Daoy (cell line): ENCODE measurements around the gene FBXL15. TPM values are rescaled to one million over a fixed set of nuclear protein-coding genes. Genes with fewer than 3 reads are reported as not detected.
"Not testable (repeated sequence)": the region's sequence is repeated elsewhere in the genome, so short reads cannot be mapped to it uniquely, and the experiment has no call there.

Experiments
- DNase-seq: peaks from one replicate; pipeline ENCODE4 v3.0.0-alpha.2; 2015; ENCODE audit warnings: low read depth
- total RNA-seq: library from RNA; depleted of rRNA; stranded (reverse); fragments of >200 nt; shearing (Covaris generic); gene quantifications from 2 replicates; pipeline ENCODE4 v1.2.3, GENCODE V29; 2014

Gene FBXL15
- total RNA-seq, 1 experiment from 2014 or later = 8.1 TPM

DNA sequence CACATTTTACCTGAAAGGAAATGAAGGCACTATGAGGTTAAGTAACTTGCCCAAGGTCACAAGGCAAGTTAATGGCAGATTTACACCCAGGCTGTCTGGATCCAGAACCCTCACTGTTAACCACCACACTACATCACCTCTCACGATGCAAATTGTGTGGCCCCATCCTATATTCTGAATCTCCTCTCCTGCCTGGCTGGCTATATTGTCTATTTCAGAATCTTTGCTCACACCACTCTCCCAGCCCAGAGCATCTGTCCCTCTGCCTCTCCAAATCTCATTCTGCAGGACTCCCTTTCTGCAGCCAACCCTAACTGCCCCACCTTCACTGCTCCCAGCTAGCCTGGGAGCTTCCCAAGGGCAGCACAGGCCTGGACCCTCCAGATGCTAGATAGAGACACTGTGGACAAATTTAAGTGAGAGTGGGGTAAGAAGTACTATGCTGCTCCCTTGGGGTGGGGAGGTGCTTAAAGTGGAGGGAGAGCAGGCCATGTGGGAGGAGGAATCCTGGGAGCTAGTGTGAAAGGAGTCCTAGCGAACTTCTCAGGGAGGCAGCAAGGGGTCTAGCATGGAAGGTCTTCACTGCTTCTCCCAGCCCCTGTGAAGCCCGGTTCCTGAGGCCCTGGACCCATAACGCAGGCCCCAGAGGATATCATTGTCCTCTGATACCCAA lies 11.0 kb downstream of the FBXL15 start:
- DNase-seq = no peak

DNA sequence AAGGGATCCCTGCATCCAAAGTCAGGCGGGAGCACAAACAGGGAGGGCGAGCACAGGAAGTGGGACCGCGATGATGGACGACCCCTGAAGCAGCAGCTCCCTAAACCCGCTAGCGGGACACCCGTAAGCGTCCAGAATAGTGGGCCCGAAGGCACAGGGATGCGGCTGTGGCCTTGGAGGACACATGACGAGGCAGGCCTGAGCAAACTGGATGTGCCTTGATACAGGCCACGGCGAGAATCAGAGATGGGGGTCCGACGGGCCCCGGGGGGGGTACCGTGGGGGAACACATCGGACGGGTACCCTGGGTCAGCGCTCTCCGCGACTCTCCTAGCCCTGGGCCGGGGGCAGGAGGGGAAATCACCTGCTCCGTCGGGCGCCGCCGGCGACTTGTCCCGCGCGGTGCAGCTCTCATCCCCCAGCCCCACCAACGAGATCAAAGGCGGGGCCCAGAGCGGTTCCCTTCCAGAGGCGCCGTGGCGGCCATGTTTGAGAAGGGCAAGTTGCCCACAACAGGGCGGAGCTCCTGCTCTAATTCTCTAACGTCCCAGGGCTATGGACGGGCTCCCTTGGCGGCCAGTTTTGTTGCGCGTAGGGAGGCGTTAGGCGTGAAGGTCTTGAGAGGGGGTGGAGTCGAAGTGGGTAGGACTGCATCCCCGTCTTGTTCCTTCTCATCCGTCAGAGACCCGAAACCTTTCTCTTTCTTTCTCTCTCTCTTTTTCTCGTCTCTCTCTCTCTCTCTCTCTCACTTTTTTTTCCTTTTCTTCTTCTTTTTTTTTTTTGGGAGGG lies 11.7 kb downstream of the FBXL15 start, which contains the start of gene CUEDC2:
CUEDC2 (minus strand) TSS at position 413 of the 789 bp plus-strand sequence. CDS start 7,386 bp downstream, outside the sequence.
- peak; percentile 95 for DNase-seq

DNA sequence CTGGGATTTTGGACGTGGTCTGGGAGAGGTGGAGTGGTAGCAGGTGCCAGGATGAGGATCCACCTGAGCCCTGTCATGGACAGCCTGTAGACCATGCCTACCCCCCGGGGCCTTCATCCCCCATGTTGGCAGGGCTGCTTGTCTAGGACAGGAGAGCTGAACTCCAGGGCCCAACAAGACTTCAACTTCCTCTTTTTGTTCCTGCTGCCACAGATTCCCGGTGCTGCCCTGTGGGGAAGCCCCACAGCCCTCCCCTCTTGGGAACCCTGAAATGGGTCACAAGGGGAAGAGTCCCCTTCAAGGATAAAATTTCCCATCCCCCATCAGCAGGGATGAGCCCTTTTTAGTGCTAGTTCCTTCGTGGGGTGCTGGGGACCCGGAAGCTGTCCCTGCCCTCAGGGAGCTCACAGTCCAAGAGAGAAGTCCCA lies 13.0 kb downstream of the FBXL15 start:
- DNase-seq = no peak

DNA sequence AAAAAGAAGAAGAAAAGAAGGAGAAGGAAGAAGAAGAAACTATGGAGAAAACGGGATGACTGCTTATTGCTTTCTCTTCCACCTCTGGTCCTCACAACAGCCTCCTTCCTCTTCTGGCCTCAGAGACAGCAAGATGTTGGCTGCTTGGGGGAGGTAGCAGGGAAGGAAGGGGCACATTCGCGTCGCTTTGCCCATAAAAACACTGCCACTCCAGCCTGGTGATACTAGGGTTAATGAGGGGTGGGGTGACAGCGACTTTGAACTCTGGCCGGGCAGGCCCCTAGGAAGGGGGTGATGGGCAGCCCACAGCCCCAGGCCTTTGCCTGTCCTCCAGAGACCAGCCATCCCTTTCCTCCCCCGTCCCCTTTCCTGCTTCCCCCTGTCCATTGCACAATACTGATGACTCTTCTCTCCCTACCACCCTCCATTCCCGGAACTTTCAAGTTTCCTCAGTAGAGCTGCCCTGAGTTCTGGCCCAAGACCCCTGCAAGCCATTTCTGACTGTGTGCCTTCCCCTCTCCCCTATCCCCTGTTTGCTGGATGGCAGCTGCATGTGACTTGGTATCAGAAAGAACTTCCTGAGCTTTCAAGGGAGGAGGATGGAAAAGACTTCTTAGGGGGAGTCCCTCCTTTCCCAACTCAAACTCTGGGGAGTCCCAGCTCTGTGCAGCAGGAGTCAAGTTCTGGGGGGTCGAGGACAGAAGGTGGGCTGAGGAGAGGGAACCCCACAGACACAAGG lies 13.9 kb downstream of the FBXL15 start:
- no peak for DNase-seq

DNA sequence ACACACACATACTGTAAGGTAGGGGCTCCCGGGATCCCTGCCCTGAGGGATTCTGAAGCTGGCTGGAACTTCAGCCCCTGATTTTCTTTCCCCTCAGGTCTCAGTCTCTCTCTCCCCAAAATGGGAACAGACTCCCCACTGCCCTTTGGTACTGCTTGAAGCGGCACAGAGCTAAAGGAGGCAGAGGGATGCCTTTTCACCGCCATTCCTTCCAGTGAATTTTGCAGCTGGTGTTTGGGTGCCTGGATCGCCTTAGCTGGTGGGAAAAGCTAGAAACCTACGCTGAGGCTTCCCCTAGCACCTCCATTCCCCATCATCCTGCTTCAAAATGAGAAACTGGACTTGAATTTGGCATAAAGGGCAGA lies 14.5 kb downstream of the FBXL15 start:
- DNase-seq = no peak

DNA sequence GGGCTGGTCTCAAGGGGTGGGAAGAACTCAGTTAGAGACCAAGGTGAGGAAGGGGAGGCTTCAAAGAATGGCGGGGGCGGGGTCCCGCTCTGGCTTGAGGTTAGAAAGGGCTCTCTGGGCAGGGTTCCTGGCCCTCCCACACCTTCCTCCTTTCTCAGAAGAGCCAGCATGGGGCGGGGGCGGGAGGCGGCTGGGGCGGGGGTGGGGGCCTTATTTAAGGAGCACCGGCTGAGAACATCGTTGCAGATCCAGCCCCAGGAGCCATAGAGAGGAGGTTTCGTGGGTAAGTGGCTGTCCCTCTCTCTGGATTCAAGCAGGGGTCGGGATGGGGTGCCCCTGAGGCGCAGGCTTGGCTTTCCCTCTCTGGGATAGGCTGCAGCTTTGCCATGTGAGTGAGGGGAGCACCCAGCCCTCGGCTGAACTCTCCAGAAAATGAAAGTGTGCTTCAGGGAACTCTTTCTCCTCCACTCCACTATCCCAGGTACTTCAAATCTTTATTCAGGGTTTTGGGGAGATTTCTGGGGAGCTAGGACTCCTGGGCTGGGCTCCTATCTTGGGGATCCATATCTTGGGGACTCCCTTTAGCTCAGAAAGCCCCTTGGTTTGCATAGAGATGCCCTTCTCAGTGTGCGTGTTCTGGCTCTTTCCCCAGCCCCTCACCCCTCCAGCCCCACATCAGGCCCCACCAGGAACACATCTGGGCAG lies 15.0 kb downstream of the FBXL15 start:
- DNase-seq = no peak

DNA sequence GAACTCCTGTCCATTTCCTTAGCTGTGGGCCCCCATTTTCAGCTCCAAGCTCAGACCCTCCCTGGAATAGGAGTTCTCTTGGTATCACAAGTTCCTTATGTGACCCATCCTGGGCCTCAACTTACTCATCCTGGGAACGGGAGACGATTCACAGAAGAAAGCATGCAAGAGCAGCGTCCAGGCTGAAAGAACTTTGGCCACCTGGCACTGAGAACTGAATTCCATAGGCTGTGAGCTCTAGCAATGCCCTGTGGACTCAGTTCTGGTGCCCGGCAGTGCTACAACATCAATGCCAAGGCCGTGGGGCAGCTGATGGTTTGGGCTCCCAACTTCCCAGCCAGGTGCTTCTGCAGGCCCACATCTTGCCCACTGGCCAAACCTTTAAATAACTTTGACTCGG lies 15.7 kb downstream of the FBXL15 start:
- no peak for DNase-seq

DNA sequence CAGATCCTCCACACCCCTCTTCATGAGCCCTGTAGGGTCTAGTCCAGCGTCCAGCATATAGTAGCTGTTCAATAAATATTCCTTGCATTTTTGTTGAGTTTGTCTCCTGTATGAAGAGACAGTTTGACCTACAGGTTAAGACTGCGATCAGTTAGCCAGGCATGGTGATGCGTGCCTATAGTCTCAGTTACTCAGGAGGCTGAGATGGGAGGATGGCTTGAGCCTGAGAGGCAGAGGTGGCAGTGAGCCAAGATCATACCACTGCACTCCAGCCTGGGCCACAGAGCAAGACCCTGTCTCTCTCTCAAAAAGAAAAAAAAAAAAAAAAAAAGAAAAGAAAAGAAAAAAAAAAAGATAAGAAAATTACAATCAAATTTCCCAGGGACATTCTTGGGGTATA lies 16.9 kb downstream of the FBXL15 start:
- no peak for DNase-seq

DNA sequence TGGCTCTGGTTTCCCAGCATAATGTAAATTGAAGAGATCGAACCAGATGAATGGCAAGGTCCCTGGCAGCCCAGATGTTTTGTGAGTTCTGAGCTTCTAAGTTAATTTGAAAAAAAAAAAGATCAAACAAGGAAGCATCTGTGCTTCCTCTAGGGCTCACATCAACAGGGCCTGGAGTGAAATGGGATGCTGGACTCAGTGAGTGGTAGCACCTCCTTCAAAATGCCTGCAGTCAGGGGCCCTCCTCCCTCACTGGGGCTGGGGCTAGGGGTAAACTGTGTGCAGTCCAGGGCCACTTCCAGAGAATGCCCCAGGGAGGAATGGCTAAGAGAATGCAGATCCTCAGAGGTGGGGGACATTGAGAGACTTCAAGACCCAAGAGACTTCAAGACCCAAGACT lies 17.7 kb downstream of the FBXL15 start:
- no peak for DNase-seq

DNA sequence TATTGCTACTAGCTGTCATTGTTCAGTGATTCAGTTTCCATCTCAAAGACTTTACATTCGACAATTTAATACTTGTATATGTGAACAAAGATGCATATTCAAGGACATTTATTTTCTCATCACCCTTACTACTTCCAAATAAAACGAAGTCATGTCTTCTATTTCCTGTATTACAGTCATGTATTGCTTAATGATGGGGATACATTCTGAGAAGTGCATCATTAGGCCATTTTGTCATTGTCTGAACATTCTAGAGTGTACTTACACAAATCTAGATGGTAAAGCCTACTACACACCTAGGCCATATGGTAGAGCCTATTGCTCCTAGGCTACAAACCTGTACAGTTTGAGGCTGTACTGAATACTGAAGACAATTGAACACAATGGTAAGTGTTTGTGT lies 24.2 kb downstream of the FBXL15 start:
- no peak for DNase-seq

DNA sequence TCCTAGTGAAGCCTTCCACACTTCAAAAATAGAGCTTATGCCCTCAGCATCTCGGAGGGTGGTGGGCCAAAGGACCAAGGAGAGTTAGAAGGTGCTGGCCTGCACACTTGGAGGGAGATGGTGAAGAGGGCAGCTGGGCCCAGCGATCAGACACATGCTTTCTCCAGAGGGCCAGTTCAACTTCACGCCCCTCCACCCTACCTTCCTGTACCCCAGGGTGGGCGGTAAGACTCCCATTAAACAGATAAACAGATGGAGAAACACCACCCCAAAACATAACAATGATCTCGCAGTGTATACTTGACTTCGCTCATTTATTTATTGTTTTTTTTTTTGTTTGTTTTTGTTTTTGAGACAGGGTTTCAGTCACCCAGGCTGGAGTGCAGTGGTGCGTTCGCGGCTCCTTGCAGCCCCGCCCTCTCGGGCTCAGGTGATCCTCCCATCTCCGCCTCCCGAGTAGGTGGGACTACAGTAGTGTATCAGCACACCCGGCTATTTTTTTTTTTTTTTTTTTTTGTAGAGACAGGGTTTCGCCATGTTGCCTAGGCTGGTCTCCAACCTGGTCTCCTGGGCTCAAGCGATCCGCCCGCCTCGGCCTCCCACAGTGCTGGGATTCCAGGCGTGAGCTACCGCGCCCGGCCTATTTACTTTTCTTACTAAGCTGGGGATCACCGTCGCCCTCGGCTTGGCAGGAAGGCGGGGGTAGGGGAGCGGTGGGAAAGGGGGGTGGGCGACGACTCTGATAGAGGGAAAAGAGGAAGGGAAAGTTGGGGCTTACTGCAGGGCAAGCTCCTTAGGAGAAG lies 28.9 kb downstream of the FBXL15 start:
- peak; percentile 70 for DNase-seq

DNA sequence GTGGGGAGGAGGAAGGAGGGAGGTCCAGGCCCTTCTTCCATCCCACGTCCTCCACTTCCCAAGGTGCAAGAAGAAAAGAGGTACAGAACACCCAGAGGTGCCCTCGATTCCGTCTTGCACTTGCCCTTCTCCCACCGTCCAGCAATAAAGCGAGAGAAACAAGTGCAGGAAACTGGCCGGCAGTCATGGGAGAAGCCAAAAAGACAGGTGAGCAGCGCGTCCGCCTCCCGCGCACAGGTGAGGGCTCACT lies 29.4 kb downstream of the FBXL15 start:
- DNase-seq = no peak

DNA sequence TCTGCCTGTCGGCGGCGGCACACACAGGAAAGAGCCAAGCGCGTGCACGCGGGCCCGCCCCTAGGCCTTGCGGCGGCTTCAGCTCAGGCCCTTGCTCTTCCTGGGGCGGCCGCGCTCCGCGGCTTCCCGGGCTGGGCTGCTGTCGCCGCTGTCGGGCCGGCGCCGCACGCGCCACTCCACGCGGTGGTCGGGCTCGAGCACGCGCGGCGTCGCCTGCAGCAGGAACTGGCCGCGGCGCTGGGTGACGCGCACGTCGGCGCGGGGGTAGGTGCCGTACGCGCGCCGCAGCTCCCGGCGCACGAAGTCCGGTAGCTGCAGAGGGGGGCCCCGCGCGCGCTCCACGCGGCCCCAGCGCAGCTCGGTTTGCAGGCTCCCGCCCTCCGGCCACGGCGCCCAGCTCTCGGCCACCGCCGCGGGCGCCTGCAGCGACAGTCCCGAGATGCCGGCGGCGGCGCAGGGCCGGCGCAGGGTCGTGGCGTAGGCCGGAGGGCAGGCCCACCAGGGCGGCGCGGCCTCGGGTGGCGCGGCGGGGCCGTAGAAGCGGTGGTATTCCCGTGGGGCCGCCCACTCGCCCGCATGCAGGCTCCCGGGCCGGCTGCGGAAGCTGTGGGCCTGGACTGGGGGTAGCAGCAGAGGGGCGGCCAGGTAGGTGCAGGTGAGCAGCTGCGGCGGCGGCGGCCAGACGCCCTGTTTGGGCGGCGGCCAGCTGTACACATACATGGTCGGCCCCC lies 29.9 kb downstream of the FBXL15 start:
- peak; percentile 81 for DNase-seq

DNA sequence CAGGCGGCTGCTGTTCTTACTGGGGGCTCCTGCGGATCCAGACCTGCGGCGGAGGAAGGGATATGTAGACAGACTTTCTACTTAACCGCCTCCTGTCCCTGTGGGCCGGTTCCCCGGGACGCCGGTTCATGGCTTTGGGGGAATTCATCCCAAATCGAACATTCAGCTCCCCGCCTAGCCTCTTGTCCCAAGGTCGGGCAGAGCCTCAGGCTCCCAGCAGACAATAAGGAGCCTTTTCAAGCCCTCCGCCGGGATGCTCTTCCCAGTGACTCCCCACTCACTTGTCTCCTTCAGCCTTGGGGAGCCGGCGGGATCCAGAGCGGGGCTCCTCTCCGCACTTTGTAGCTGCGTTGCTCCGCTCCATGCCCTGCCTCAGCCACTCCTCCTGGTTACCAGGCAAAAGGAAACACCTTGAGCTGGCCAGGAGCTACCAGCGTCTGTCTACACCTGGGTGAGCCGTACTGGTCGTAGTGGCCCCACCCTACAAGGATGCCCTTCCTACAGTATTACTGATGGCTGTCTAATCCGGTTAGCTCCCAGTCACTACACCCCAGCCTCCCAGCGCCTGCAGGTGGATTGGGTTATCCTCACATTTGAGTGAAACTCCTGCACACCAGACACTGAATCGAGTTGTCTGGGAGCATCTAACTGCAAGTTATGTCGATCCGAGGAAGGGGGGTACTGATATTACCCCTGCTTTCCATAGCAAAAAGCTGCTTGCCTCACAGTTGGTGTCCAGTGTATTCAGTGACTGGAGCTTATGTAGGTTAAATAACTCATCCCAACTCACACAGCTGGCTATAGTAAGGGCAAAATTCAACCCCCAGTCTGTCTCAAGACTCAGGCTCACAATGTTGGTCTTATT lies 30.7 kb downstream of the FBXL15 start, which contains the start of gene C10orf95:
C10orf95 (minus strand) TSS at position 439 of the 865 bp plus-strand sequence. CDS start 450 bp downstream, outside the sequence.
- DNase-seq = no peak

DNA sequence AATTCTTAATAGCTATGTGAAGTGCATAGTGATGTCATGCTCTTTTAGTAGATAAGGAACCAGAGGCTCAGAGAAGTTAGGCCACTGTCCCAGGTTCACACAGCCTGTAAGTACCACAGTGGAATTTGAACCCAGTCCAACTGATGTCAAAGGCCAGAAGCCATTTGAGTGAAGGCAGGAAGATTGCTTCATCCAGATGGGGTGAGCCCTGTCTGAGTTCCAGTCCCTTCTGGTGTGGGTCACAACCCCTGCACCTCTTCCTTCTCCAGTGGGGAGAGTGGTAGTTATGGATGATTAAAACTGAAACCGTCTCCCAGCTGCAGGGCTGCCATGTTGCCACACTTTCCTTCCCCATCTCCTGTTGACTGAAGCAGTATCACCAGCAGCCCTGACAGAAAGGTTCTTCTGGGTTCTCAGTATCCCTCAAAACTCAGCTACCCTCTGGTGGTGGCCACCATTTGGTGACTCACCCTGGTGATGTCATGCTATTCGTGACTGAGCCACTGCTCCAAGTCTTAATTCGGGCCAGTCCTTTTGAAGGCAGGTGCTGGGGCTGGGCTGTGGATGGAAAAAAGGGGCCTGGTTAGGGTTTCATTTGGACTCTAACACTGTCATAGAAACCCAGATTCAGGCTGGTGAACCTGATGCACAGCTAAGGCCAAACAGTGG lies 32.2 kb downstream of the FBXL15 start:
- DNase-seq = peak; percentile 86

DNA sequence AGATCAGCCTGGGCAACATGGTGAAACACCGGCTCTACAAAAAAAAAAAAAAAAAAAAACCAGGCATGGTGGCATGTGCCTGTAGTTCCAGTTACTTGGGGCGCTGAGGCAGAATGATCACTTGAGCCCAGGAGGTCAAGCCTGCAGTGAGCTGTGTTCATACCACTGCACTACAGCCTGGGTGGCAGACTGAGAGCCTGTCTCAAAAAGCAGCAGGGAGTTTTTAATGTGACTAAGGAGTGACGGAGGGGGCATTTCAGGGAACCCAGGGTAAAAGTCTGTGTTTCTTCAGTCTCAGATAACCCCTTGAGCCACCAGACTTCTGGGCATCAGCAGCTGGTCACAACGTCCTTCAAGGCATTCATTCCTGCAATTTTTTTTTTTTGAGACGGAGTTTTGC lies 32.9 kb downstream of the FBXL15 start:
- DNase-seq = no peak

DNA sequence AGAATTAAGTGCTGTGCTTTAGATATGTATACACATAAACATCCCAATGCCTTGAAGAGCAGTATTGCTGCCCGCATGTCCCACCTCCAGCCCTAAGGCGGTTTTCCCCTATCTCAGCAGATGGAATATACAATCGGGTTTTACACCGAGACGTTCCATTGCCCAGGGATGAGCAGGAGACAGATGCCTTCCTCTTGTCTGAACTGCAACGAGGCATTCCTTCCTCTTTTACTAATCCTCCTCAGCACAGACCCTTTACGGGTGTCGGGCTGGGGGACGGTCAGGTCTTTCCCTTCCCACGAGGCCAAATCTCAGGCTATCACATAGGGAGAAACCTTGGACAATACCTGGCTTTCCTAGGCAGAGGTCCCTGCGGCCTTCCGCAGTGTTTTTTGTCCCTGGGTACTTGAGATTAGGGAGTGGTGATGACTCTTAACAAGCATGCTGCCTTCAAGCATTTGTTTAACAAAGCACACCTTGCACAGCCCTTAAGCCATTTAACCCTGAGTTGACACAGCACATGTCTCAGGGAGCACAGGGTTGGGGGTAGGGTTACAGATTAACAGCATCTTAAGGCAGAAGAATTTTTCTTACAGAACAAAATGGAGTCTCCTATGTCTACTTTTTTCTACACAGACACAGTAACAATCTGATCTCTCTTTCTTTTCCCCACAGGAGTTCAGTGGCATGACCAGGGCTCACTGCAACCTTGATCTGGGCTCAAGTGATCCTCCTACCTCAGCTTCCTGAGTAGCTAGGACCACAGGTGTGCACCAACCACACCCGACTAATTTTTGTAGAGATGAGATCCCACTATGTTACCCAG lies 34.2 kb downstream of the FBXL15 start:
- DNase-seq = not testable (repeated sequence)

DNA sequence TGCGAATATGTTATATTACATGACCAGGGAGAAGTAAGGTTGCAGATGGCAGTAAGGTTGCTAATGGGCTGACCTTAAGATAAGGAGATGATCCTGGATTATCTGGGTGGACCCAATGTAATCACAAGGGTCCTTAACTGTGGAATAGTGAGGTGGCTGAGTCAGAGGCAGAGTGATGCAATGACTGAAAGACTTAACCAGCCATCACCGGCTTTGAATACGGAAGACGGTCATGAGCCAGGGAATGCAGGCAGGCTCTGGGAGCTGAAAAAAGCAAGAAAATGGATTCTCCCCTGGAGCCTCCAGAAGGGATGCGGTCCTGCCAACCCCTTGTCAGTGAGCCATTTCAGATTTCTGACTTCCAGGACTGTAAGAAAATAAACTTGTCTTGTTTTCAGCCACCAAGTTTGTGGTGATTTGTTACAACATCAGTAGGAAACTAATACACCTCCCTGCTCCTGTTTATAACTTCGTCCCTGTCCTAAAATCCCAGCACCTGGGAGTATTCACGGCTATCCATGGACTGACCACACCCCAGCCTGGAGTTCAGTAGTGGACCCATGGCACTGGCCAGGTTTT lies 35.3 kb downstream of the FBXL15 start:
- DNase-seq = peak; percentile 79
